Measurements from ENCODE around the gene TMEM108. TPM values are rescaled to one million over a fixed set of nuclear protein-coding genes. Genes with fewer than 3 reads are reported as not detected.

Gene TMEM108
- total RNA-seq, 4 donors from 2014 or later: 0.54 to 2.9 (median 1.4) TPM

DNA sequence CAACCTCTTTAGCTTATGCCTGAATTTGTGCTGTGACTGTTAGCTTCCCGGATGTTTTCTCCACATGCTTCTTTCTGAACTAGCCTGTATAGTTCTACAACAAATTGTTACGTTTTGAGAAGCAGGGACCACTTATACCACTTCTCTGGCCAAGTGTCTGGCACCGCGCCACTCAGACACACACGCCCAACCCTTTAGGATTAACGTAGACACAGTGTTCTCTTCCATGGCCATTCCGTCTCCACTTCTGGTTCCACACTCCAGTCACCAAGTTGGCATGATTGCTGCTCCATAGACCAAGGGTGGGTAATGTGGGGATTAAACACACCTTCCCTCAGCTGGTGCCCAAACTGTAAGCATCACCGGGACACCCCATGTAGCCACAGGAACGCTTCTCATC, 755 bp upstream of the TMEM108 start:
- 62 to 63% methylated on average over 9 of the region's 9 CpGs for WGBS, 2 donors
- TF ChIP-seq, protein P1, sequence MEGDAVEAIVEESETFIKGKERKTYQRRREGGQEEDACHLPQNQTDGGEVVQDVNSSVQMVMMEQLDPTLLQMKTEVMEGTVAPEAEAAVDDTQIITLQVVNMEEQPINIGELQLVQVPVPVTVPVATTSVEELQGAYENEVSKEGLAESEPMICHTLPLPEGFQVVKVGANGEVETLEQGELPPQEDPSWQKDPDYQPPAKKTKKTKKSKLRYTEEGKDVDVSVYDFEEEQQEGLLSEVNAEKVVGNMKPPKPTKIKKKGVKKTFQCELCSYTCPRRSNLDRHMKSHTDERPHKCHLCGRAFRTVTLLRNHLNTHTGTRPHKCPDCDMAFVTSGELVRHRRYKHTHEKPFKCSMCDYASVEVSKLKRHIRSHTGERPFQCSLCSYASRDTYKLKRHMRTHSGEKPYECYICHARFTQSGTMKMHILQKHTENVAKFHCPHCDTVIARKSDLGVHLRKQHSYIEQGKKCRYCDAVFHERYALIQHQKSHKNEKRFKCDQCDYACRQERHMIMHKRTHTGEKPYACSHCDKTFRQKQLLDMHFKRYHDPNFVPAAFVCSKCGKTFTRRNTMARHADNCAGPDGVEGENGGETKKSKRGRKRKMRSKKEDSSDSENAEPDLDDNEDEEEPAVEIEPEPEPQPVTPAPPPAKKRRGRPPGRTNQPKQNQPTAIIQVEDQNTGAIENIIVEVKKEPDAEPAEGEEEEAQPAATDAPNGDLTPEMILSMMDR (IDR thresholded peaks at IDR 0.05): no peak
- no peak for TF ChIP-seq POLR2A (IDR thresholded peaks at IDR 0.05)
- H3K4me3 ChIP-seq (ENCODE audit: low read depth, poor library complexity, severe bottlenecking): no peak overlapping the region
- DNase-seq (ENCODE audit: low spot score in 2 of 2): no peak
- intact Hi-C loops (cut with DNase I; ENCODE audit: low total_unique reads): loop anchor here (5.0 kb wide), 1 partner anchor 310 kb away; no protein-coding TSS in a partner anchor

DNA sequence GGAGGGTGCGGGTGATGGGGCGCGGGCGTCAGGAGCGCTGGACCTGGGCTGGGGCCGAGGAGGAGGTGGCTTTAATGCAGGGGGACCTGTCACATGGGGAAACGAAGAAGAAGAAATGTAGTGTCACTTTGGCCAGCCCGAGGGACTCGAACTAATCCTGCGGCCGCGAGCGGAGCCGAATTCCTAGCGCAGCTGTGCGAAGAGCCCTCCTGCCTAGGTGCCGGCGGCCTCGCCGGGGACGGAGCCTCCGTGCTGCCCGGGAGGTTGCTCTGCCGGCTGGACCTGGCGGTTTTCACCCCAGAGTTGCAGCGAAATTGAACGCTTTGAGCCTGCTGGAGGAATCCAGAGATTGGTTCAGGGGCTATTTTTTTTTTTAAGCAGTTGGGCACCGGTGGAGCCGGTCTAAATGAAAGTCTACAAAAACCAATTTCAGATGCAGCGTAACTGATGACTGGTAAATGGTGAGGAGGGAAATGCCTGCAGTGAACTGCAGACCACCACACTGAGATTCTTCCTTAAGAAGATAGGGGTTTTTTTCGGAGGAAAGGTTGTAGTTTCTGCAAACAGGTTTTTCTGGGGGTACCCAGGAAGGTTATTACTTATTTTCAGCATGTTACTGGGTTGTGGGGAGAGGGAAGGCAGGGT, 662 bp downstream of the TMEM108 start:
- intact Hi-C loops (cut with DNase I; ENCODE audit: low total_unique reads): loop anchor here (5.0 kb wide), 1 partner anchor 312 kb away; no protein-coding TSS in a partner anchor
- DNase-seq (ENCODE audit: low spot score in 2 of 2): peak in 1 of 2 donors; percentile 85
- no peak for TF ChIP-seq POLR2A (IDR thresholded peaks at IDR 0.05)
- TF ChIP-seq, protein P1 (IDR thresholded peaks at IDR 0.05): no peak
- peak overlapping the region; percentile 53 for H3K4me3 ChIP-seq (ENCODE audit: low read depth, poor library complexity, severe bottlenecking)
- 2 to 4% methylated on average over 31 of the region's 31 CpGs for WGBS, 2 donors

DNA sequence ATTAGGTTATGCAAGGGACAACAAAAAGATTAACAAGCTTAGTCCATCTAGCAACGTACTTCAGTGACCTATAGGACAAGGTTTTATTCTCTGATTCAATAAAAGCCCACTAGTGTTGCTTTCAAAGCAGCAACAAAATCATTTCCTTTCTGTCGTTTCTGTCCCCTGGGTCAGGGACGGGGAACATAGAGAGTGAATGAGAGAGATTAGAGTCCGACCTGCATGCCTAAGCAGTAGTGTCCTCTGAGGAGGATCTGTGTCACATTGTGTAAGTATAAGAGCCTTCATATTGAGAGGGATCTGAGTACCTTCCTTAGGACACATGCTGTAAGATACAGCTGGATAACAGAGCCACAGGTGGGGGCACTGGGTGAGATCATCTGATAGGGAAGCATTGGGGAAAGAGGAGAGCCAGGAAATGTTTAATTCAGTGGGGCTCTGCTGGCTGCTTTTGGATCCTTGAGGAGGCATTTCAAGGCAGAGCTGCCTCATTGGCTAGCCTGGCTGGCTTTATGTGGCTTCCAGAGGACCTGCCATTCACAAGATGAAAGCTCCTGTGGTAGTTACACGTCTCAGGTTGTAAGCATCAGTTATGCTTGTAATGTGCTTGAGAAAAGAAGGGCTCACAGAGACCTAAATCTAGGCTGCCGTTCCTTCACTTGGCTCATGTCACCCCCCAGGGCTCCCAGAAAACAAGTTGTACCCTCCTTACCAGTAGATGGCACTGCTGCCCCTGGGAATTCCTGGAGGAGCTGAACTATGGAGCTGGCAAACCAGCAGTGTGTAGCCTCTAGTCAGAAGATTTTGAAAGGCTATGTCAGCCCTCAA, 2.7 kb downstream of the TMEM108 start:
- peak; percentile 56 to 89 for DNase-seq (ENCODE audit: low spot score in 2 of 2)
- intact Hi-C loops (cut with DNase I; ENCODE audit: low total_unique reads): loop anchor here (10.0 kb wide), 1 partner anchor 344 kb away; no protein-coding TSS in a partner anchor
- TF ChIP-seq POLR2A (IDR thresholded peaks at IDR 0.05): no peak
- TF ChIP-seq, protein P1 (IDR thresholded peaks at IDR 0.05): peak in 1 of 3 donors; percentile 21
- 24 to 25% methylated on average over 6 of the region's 6 CpGs for WGBS, 2 donors
- H3K4me3 ChIP-seq (ENCODE audit: low read depth, poor library complexity, severe bottlenecking): no peak overlapping the region

DNA sequence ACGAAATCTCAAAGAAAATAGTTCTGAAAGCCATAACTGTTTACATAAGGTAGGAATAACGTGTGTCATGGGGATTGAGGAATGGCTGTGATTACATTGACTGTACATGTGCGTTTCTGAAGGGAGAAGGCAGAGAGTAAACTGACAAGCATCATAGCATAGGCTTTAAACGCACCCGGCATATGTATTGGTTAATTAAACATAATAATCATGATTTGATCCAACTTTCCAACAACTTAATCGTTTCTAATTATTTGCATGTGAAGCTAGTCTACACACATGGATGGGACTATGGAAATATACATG, 3.3 kb downstream of the TMEM108 start:
- TF ChIP-seq, protein P1 (IDR thresholded peaks at IDR 0.05): no peak
- TF ChIP-seq POLR2A (IDR thresholded peaks at IDR 0.05): no peak
- WGBS, 2 donors: 24 to 30% methylated on average over 6 of the region's 6 CpGs

DNA sequence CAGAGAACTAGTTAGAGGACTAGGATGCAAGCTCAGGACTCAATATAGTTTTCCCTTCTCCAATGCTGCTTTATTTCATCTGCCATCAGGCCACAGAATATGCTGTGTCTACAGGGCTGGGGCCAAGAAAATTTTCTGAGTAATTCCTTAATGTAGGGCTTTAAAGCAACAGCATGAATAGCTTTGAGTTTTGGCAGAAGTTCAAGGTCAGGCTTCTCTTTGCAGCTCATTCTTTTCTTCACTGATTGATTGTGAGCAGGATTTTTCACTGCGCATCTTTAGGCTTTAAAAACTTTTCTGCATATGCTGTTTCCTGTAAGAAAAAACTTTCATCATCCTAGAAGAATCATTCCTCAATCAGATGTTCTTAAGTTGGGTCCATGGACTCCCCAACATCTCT, 4.6 kb downstream of the TMEM108 start:
- H3K4me3 ChIP-seq (ENCODE audit: low read depth, poor library complexity, severe bottlenecking): no peak overlapping the region
- whole genome bisulfite sequencing, 2 donors: 58 to 75% methylated on average over 1 of the region's 1 CpG
- no peak for TF ChIP-seq POLR2A (IDR thresholded peaks at IDR 0.05)
- TF ChIP-seq, protein P1 (IDR thresholded peaks at IDR 0.05): no peak
- no peak for DNase-seq (ENCODE audit: low spot score in 2 of 2)
- intact Hi-C loops (cut with DNase I; ENCODE audit: low total_unique reads): loop anchor here (10.0 kb wide), 1 partner anchor 342 kb away; no protein-coding TSS in a partner anchor

More for the DNA sequence above, 3.3 kb downstream of the TMEM108 start:
- no peak for DNase-seq (ENCODE audit: low spot score in 2 of 2)
- intact Hi-C loops (cut with DNase I; ENCODE audit: low total_unique reads): loop anchor here (10.0 kb wide), 1 partner anchor 343 kb away; no protein-coding TSS in a partner anchor
- H3K4me3 ChIP-seq (ENCODE audit: low read depth, poor library complexity, severe bottlenecking): no peak overlapping the region

Data from lower leg skin (tissue), 4 donors.